MM.1S (cell line): ENCODE data around the gene SLC39A8.

Experiments used
- DNase-seq: peaks from one replicate; pipeline ENCODE4 v3.0.0-alpha.2; 2015
- H2AFZ ChIP-seq: fragments of 300-600 bp; sonication (generic); 2 replicates; pipeline ENCODE4 v1.6.0; 2016; ENCODE audit warnings: antibody characterized with exemption, low read length
- H3F3A ChIP-seq: fragments of 300-600 bp; sonication (generic); 2 replicates; pipeline ENCODE4 v1.6.1; 2016; ENCODE audit warnings: mild to moderate bottlenecking, antibody characterized with exemption, low read length, moderate library complexity, mixed read lengths; ENCODE audit not compliant: insufficient read depth
- H3K27ac ChIP-seq: fragments of 300-600 bp; sonication (generic); 2 replicates; pipeline ENCODE4 v1.5.1; 2016; ENCODE audit warnings: mild to moderate bottlenecking, low read length
- H3K27me3 ChIP-seq: fragments of 300-600 bp; sonication (generic); replicated peaks from 2 replicates; pipeline ENCODE4 v1.6.0; 2016; ENCODE audit warnings: low read length; ENCODE audit not compliant: insufficient read depth
- H3K36me3 ChIP-seq: fragments of 300-600 bp; sonication (generic); replicated peaks from 2 replicates; pipeline ENCODE4 v1.6.1; 2016; ENCODE audit warnings: mild to moderate bottlenecking, low read length, mixed read lengths; ENCODE audit not compliant: insufficient read depth
- H3K4me1 ChIP-seq: fragments of 300-600 bp; sonication (generic); 2 replicates; pipeline ENCODE4 v1.6.1; 2016; ENCODE audit warnings: low read length, mixed read lengths
- H3K4me2 ChIP-seq: fragments of 300-600 bp; sonication (generic); 2 replicates; pipeline ENCODE4 v1.6.0; 2016; ENCODE audit warnings: low read depth, low read length
- H3K4me3 ChIP-seq: fragments of 300-600 bp; sonication (generic); 2 replicates; pipeline ENCODE4 v1.5.1; 2016; ENCODE audit warnings: low read length, mixed read lengths
- H3K79me2 ChIP-seq: fragments of 300-600 bp; sonication (generic); 2 replicates; pipeline ENCODE4 v1.6.1; 2016; ENCODE audit warnings: mixed run types, low read length, mixed read lengths
- H3K9ac ChIP-seq: fragments of 300-600 bp; sonication (generic); 2 replicates; pipeline ENCODE4 v1.6.1; 2016; ENCODE audit warnings: low read length, mixed read lengths
- H3K9me2 ChIP-seq: fragments of 300-600 bp; sonication (generic); replicated peaks from 2 replicates; pipeline ENCODE4 v1.6.1; 2016; ENCODE audit warnings: mild to moderate bottlenecking, low read length, mixed read lengths; ENCODE audit not compliant: insufficient read depth
- H3K9me3 ChIP-seq: fragments of 300-600 bp; sonication (generic); replicated peaks from 2 replicates; pipeline ENCODE4 v1.6.1; 2016; ENCODE audit warnings: mild to moderate bottlenecking, low read length, mixed read lengths; ENCODE audit not compliant: insufficient read depth
- H4K20me1 ChIP-seq: fragments of 300-600 bp; sonication (generic); 2 replicates; pipeline ENCODE4 v1.6.1; 2016; ENCODE audit warnings: mild to moderate bottlenecking, low read length, moderate library complexity, mixed read lengths; ENCODE audit not compliant: insufficient read depth
- CTCF ChIP-seq: fragments of 300-600 bp; sonication (generic); IDR thresholded peaks from 2 replicates; pipeline ENCODE4 v1.5.1; 2016; ENCODE audit warnings: antibody characterized with exemption, low read length, mixed read lengths
- EZH2 ChIP-seq: fragments of 300-600 bp; sonication (generic); optimal IDR thresholded peaks from 2 replicates; pipeline ENCODE3; 2017; ENCODE audit warnings: low read depth, mild to moderate bottlenecking, antibody characterized with exemption, low read length, mixed read lengths
- EZH2phosphoT487 ChIP-seq: fragments of 300-600 bp; sonication (generic); IDR thresholded peaks from 2 replicates; pipeline ENCODE4 v1.6.1; 2018; ENCODE audit warnings: antibody characterized with exemption, low read length

SLC39A8 gene

GRCh38 chr4:102341201-102341600, 4.1 kb downstream of the SLC39A8 start:
- no peaks in the 10 kb centered on the region for H4K20me1 ChIP-seq
- H3K9ac ChIP-seq, result no peak overlapping the region
- no peak overlapping the region for H3K27ac ChIP-seq
- no peak overlapping the region for H2AFZ ChIP-seq
- no peaks in the 10 kb centered on the region for H3K9me3 ChIP-seq
- H3K9me2 ChIP-seq, result no peaks in the 10 kb centered on the region
- no peak for DNase-seq
- TF ChIP-seq EZH2 (no peak), CTCF (no peak), EZH2phosphoT487 (no peak)
- peaks cover 25% of the 10 kb centered on the region for H3F3A ChIP-seq
- peaks cover 72% of the 10 kb centered on the region for H3K79me2 ChIP-seq
- peaks cover 24% of the 10 kb centered on the region; the same call in 1 of the 2 replicates for H3K4me1 ChIP-seq
- no peaks in the 10 kb centered on the region for H3K27me3 ChIP-seq
- no peaks in the 10 kb centered on the region for H3K36me3 ChIP-seq
- H3K4me3 ChIP-seq, result no peak overlapping the region
- no peak overlapping the region for H3K4me2 ChIP-seq

GRCh38 chr4:102339018-102339417, 6.3 kb downstream of the SLC39A8 start:
- Histone ChIP-seq H3K4me2 (no peak overlapping the region), H3K9me3 (no peaks in the 10 kb centered on the region), H3K36me3 (no peaks in the 10 kb centered on the region), H3K4me3 (no peak overlapping the region), H3K79me2 (peaks cover 92% of the 10 kb centered on the region), H3F3A (peaks cover 4% of the 10 kb centered on the region), H3K27me3 (no peaks in the 10 kb centered on the region), H2AFZ (no peak overlapping the region), H4K20me1 (no peaks in the 10 kb centered on the region), H3K27ac (no peak overlapping the region), H3K4me1 (peaks cover 21% of the 10 kb centered on the region; the same call in 1 of the 2 replicates), H3K9ac (no peak overlapping the region), H3K9me2 (no peaks in the 10 kb centered on the region)
- no peak for DNase-seq
- no peak for TF ChIP-seq CTCF
- no peak for TF ChIP-seq EZH2
- no peak for TF ChIP-seq EZH2phosphoT487

- no peak for TF ChIP-seq EZH2phosphoT487
- TF ChIP-seq EZH2, result no peak
- TF ChIP-seq CTCF, result no peak
- H3K9me3 ChIP-seq, result no peaks in the 10 kb centered on the region
- no peak overlapping the region for H3K4me3 ChIP-seq
- H3K4me1 ChIP-seq, result peaks cover 21% of the 10 kb centered on the region; the same call in 1 of the 2 replicates
- no peak for DNase-seq
- no peaks in the 10 kb centered on the region for H3F3A ChIP-seq
- no peak overlapping the region for H3K27ac ChIP-seq
- H4K20me1 ChIP-seq, result no peaks in the 10 kb centered on the region
- H3K36me3 ChIP-seq, result no peaks in the 10 kb centered on the region
- H3K9me2 ChIP-seq, result no peaks in the 10 kb centered on the region
- no peak overlapping the region for H3K9ac ChIP-seq
- H2AFZ ChIP-seq, result no peak overlapping the region
- no peaks in the 10 kb centered on the region for H3K27me3 ChIP-seq
- peaks cover 92% of the 10 kb centered on the region for H3K79me2 ChIP-seq
- H3K4me2 ChIP-seq, result no peak overlapping the region; the same call in 1 of the 2 replicates
Observed at GRCh38 chr4:102338405-102338804, 6.9 kb downstream of the SLC39A8 start.

- H3K9me3 ChIP-seq, result no peaks in the 10 kb centered on the region
- no peak overlapping the region for H3K4me3 ChIP-seq
- TF ChIP-seq EZH2phosphoT487 (no peak), EZH2 (no peak), CTCF (no peak)
- no peak overlapping the region for H3K9ac ChIP-seq
- no peaks in the 10 kb centered on the region for H3K36me3 ChIP-seq
- no peaks in the 10 kb centered on the region for H3K27me3 ChIP-seq
- peaks cover 79% of the 10 kb centered on the region for H3K79me2 ChIP-seq
- no peaks in the 10 kb centered on the region for H3K9me2 ChIP-seq
- DNase-seq, result no peak
- H3K27ac ChIP-seq, result no peak overlapping the region
- H3K4me2 ChIP-seq, result no peak overlapping the region
- H3F3A ChIP-seq, result no peaks in the 10 kb centered on the region
- no peaks in the 10 kb centered on the region for H3K4me1 ChIP-seq
- no peaks in the 10 kb centered on the region for H4K20me1 ChIP-seq
- no peak overlapping the region for H2AFZ ChIP-seq
Observed at GRCh38 chr4:102335616-102336015, 9.7 kb downstream of the SLC39A8 start.
